GM18519 (cell line): ENCODE data around the gene PALD1.
"Not testable (repeated sequence)": the region's sequence is repeated elsewhere in the genome, so short reads cannot be mapped to it uniquely, and the experiment has no call there.

Experiments used
- ATAC-seq: cut with Tn5 transposase; IDR thresholded peaks from one replicate; pipeline ENCODE4 v1.9.1; 2021; ENCODE audit warnings: mild to moderate bottlenecking, moderate library complexity; ENCODE audit not compliant: unreplicated experiment, low FRiP score

The PALD1 gene

GRCh38 chr10:70567603-70568002 lies 89.0 kb downstream of the PALD1 start:
- no peak for ATAC-seq

- no peak for ATAC-seq
Observed at GRCh38 chr10:70568113-70568512, 89.5 kb downstream of the PALD1 start.

- no peak for ATAC-seq
Observed at GRCh38 chr10:70568781-70569495, 90.4 kb downstream of the PALD1 start.

GRCh38 chr10:70571236-70571635 lies 92.7 kb downstream of the PALD1 start:
- ATAC-seq: no peak

- ATAC-seq: no peak
Observed at GRCh38 chr10:70571636-70572439, 93.3 kb downstream of the PALD1 start.

GRCh38 chr10:70573599-70574506 lies 95.3 kb downstream of the PALD1 start:
- no peak for ATAC-seq

- no peak for ATAC-seq
Observed at GRCh38 chr10:70575486-70575873, 96.9 kb downstream of the PALD1 start.

GRCh38 chr10:70575874-70576802 lies 97.6 kb downstream of the PALD1 start:
- ATAC-seq: no peak

GRCh38 chr10:70576803-70577517 lies 98.4 kb downstream of the PALD1 start:
- no peak for ATAC-seq

GRCh38 chr10:70578371-70578947 lies 99.9 kb downstream of the PALD1 start:
- ATAC-seq: no peak

GRCh38 chr10:70579234-70580002 lies 100.9 kb downstream of the PALD1 start:
- ATAC-seq: no peak

- ATAC-seq: not testable (repeated sequence)
Observed at GRCh38 chr10:70581176-70581575, 102.6 kb downstream of the PALD1 start.

- no peak for ATAC-seq
Observed at GRCh38 chr10:70582793-70583668, 104.5 kb downstream of the PALD1 start.

GRCh38 chr10:70583669-70584037 lies 105.1 kb downstream of the PALD1 start:
- no peak for ATAC-seq

GRCh38 chr10:70584366-70584765 lies 105.8 kb downstream of the PALD1 start:
- ATAC-seq: no peak

GRCh38 chr10:70584909-70585544 lies 106.5 kb downstream of the PALD1 start:
- no peak for ATAC-seq
